GM18873 (cell line): ENCODE data around the gene SLC25A40.
"Not testable (repeated sequence)": the region's sequence is repeated elsewhere in the genome, so short reads cannot be mapped to it uniquely, and the experiment has no call there.

Experiments used
- ATAC-seq: cut with Tn5 transposase; IDR thresholded peaks from one replicate; pipeline ENCODE4 v1.9.1; 2021; ENCODE audit warnings: mild to moderate bottlenecking, moderate library complexity, moderate number of reproducible peaks; ENCODE audit not compliant: unreplicated experiment, low FRiP score

Gene SLC25A40

GRCh38 chr7:87876040-87876868 is at the start of gene SLC25A40, which contains the start of gene DBF4:
Gene SLC25A40, minus strand, starts transcription at chr7:87876360. Its CDS starts 17,633 bp downstream, at chr7:87858727.
Gene DBF4, plus strand, starts transcription at chr7:87876493. Its CDS starts 240 bp downstream, at chr7:87876733.
- ATAC-seq = peak; percentile 89

- not testable (repeated sequence) for ATAC-seq
These were observed 46.7 kb upstream of the SLC25A40 start for GRCh38 chr7:87922759-87923395.

- no peak for ATAC-seq
These were observed 44.4 kb upstream of the SLC25A40 start for GRCh38 chr7:87920578-87920977.

- ATAC-seq = no peak
These were observed 43.7 kb upstream of the SLC25A40 start for GRCh38 chr7:87919875-87920274.

GRCh38 chr7:87918740-87919139 is 42.6 kb upstream of the SLC25A40 start:
- ATAC-seq = no peak

- no peak for ATAC-seq
These were observed 36.0 kb upstream of the SLC25A40 start for GRCh38 chr7:87912121-87912520.

- not testable (repeated sequence) for ATAC-seq
These were observed 32.7 kb upstream of the SLC25A40 start for GRCh38 chr7:87908814-87909213.

GRCh38 chr7:87907136-87907906 is 31.2 kb upstream of the SLC25A40 start:
- not testable (repeated sequence) for ATAC-seq

- ATAC-seq = no peak
These were observed 23.1 kb upstream of the SLC25A40 start for GRCh38 chr7:87899255-87899654.

GRCh38 chr7:87895363-87895762 is 19.2 kb upstream of the SLC25A40 start:
- no peak for ATAC-seq

- no peak for ATAC-seq
These were observed 10.7 kb upstream of the SLC25A40 start for GRCh38 chr7:87886875-87887274.

- ATAC-seq = no peak
These were observed 8.9 kb upstream of the SLC25A40 start for GRCh38 chr7:87885018-87885417.

- ATAC-seq = no peak
These were observed 6.2 kb upstream of the SLC25A40 start for GRCh38 chr7:87882151-87882937.

- no peak for ATAC-seq
These were observed 2.1 kb upstream of the SLC25A40 start for GRCh38 chr7:87878208-87878735.

GRCh38 chr7:87877366-87878040 is 1.3 kb upstream of the SLC25A40 start:
- no peak for ATAC-seq

GRCh38 chr7:87876869-87877234 is 692 bp upstream of the SLC25A40 start:
- ATAC-seq = no peak

GRCh38 chr7:87875151-87876039 is 765 bp downstream of the SLC25A40 start:
- peak; percentile 15 for ATAC-seq

GRCh38 chr7:87874066-87874465 is 2.1 kb downstream of the SLC25A40 start:
- ATAC-seq = no peak
